CD14-positive monocyte (primary cell): ENCODE measurements around the gene COL25A1. TPM values are rescaled to one million over a fixed set of nuclear protein-coding genes. Genes with fewer than 3 reads are reported as not detected.

Experiments used
- DNase-seq, 3 donors: peaks; one replicate each; pipeline ENCODE4 v3.0.0-alpha.2; 2011 to 2022
- H2AFZ ChIP-seq: 2 replicates; pipeline ENCODE4 v1.6.0; 2012; ENCODE audit warnings: mild to moderate bottlenecking, low read depth, low read length, inconsistent platforms; ENCODE audit not compliant: insufficient read depth, poor library complexity, severe bottlenecking
- H3K27ac ChIP-seq, 2 donors: 1 replicate in 1 of 2; 2 replicates in 1 of 2; pipeline ENCODE4 v1.5.1; 2012 to 2013; ENCODE audit warnings: low read length in 2 of 2, control low read depth in 1 of 2, inconsistent platforms in 1 of 2, low read depth in 1 of 2, mild to moderate bottlenecking in 1 of 2
- H3K27me3 ChIP-seq, 2 donors: one replicate each; pipeline versions ENCODE4 v1.6.0 to v1.6.1; 2011 to 2013; ENCODE audit warnings: low read length in 2 of 2; ENCODE audit not compliant: control insufficient read depth in 2 of 2, insufficient read depth in 2 of 2
- H3K36me3 ChIP-seq, 2 donors: replicated peaks in 1 of 2; 1 replicate in 1 of 2; 2 replicates in 1 of 2; pipeline versions ENCODE4 v1.5.1 to v1.6.1; 2012 to 2013; ENCODE audit warnings: low read length in 2 of 2, control low read depth in 1 of 2, inconsistent platforms in 1 of 2, mild to moderate bottlenecking in 1 of 2; ENCODE audit not compliant: insufficient read depth in 2 of 2, control insufficient read depth in 1 of 2
- H3K4me1 ChIP-seq, 2 donors: 1 replicate in 1 of 2; 2 replicates in 1 of 2; pipeline versions ENCODE4 v1.5.1 to v1.6.1; 2012 to 2013; ENCODE audit warnings: low read length in 2 of 2, control low read depth in 1 of 2, inconsistent platforms in 1 of 2, mild to moderate bottlenecking in 1 of 2, moderate library complexity in 1 of 2; ENCODE audit not compliant: insufficient read depth in 2 of 2, control insufficient read depth in 1 of 2
- H3K4me2 ChIP-seq: replicated peaks from 2 replicates; pipeline ENCODE3; 2012; ENCODE audit warnings: low read length, moderate library complexity, mild to moderate bottlenecking; ENCODE audit not compliant: poor library complexity, severe bottlenecking; ENCODE audit errors: extremely low read depth
- H3K4me3 ChIP-seq, 3 experiments: fragments of 200-600 bp in 1 of 3; sonication (generic) in 1 of 3; replicated peaks in 1 of 3; 1 replicate in 2 of 3; 2 replicates in 1 of 3; pipeline ENCODE4 v1.5.1; 2011 to 2013; ENCODE audit warnings: low read length in 3 of 3, mild to moderate bottlenecking in 3 of 3, control low read depth in 2 of 3, low read depth in 2 of 3, inconsistent platforms in 1 of 3, moderate library complexity in 1 of 3
- H3K79me2 ChIP-seq: 2 replicates; pipeline ENCODE4 v1.6.0; 2012; ENCODE audit warnings: mild to moderate bottlenecking, control low read depth, inconsistent platforms, low read length, moderate library complexity; ENCODE audit not compliant: insufficient read depth
- H3K9ac ChIP-seq: 2 replicates; pipeline ENCODE4 v1.6.0; 2017; ENCODE audit warnings: low read length, mild to moderate bottlenecking; ENCODE audit not compliant: insufficient read depth, poor library complexity, severe bottlenecking
- H3K9me3 ChIP-seq, 2 donors: replicated peaks in 1 of 2; 1 replicate in 1 of 2; 2 replicates in 1 of 2; pipeline versions ENCODE4 v1.5.1 to v1.6.1; 2012 to 2013; ENCODE audit warnings: low read length in 2 of 2, control low read depth in 1 of 2; ENCODE audit not compliant: control insufficient read depth in 1 of 2, insufficient read depth in 1 of 2
- H4K20me1 ChIP-seq: 2 replicates; pipeline ENCODE4 v1.6.0; 2012; ENCODE audit warnings: mild to moderate bottlenecking, low read length, control low read depth, moderate library complexity; ENCODE audit not compliant: insufficient read depth
- H3K27ac Mint-ChIP-seq, 7 donors: one replicate each; pipeline ENCODE4 v1.8.0; 2020; ENCODE audit warnings: mild to moderate bottlenecking in 7 of 7, mixed read lengths in 7 of 7, moderate library complexity in 6 of 7, inconsistent platforms in 2 of 7
- H3K27me3 Mint-ChIP-seq, 3 donors: one replicate each; pipeline ENCODE4 v1.8.0; 2021 to 2022; ENCODE audit warnings: low read depth in 3 of 3, mild to moderate bottlenecking in 3 of 3, mixed read lengths in 3 of 3, moderate library complexity in 3 of 3, inconsistent platforms in 1 of 3
- H3K36me3 Mint-ChIP-seq, 2 donors: one replicate each; pipeline ENCODE4 v1.8.0; 2020; ENCODE audit warnings: mixed read lengths in 2 of 2, inconsistent platforms in 1 of 2, mild to moderate bottlenecking in 1 of 2
- H3K4me1 Mint-ChIP-seq: one replicate; pipeline ENCODE4 v1.8.0; 2020; ENCODE audit warnings: mild to moderate bottlenecking, mixed read lengths
- H3K4me3 Mint-ChIP-seq, 2 donors: one replicate each; pipeline ENCODE4 v1.8.0; 2020; ENCODE audit warnings: mild to moderate bottlenecking in 2 of 2, mixed read lengths in 2 of 2, moderate library complexity in 1 of 2
- H3K9me3 Mint-ChIP-seq, 7 donors: one replicate each; pipeline ENCODE4 v1.8.0; 2020 to 2022; ENCODE audit warnings: mixed read lengths in 7 of 7, mild to moderate bottlenecking in 6 of 7, moderate library complexity in 6 of 7, inconsistent platforms in 2 of 7
- WGBS: methylation state at CpG from one replicate; pipeline ENCODE4 v1.1.5; 2013; ENCODE audit warnings: missing lambda C conversion rate; ENCODE audit not compliant: insufficient coverage; 5-methylcytosine and 5-hydroxymethylcytosine counted together
- intact Hi-C, 2 donors: fragments of 100-400 bp; cut with micrococcal nuclease; formaldehyde crosslinking; loops; one replicate each; pipeline versions ENCODE4 v1.15.0 to v1.15.1; 2023
- polyA plus RNA-seq, 3 donors: library from polyadenylated mRNA; depleted of rRNA in 1 of 3; unstranded in 2 of 3; stranded (reverse) in 1 of 3; fragments of 300-500 nt in 2 of 3; fragments of >200 nt in 1 of 3; fragmentation: Illumina TruSeq in 2 of 3; gene quantifications; 1 replicate in 2 of 3; 2 replicates in 1 of 3; pipeline ENCODE4 v1.2.3, GENCODE V29; 2012 to 2021
- TF ChIP-seq, protein P1 (sequence below): fragments of 200-600 bp; IDR thresholded peaks from one replicate; pipeline ENCODE4 v1.8.0; 2022; ENCODE audit warnings: antibody characterized with exemption, mild to moderate bottlenecking

The COL25A1 gene
- polyA plus RNA-seq, 3 donors, result not detected

DNA sequence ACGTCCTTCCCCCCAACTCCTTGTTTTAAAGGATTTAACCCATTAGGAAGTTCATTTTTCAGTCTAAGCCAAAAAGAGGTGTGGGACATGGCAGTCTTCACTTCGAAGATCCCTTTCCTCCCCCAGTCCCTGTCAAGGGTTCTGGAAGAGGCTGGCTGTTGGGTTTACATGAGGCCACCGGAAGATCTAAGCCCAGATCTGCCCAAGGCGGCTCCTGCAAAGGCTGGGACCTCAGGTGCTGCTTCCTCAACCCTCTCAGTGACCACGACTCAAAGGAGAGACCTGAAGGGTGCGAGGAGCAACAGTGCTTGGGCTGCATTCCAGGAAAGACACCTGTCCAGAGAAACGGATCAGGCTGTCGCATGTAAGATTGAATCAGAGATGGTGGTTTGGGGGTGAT lies 516.1 kb downstream of the COL25A1 start:
- Histone ChIP-seq H3K9ac (no peak overlapping the region), H3K36me3 (no peaks in the 10 kb centered on the region), H3K4me2 (no peak overlapping the region), H3K4me1 (no peaks in the 10 kb centered on the region), H4K20me1 (no peaks in the 10 kb centered on the region), H3K79me2 (no peaks in the 10 kb centered on the region), H3K27me3 (no peaks in the 10 kb centered on the region), H2AFZ (no peak overlapping the region), H3K9me3 (no peaks in the 10 kb centered on the region), H3K27ac (no peak overlapping the region), H3K4me3 (no peak overlapping the region)
- intact Hi-C loops, result no loop called here
- WGBS, result 88% methylated on average over 5 of the region's 8 CpGs
- no peaks in the 10 kb centered on the region for H3K4me1 Mint-ChIP-seq
- H3K4me3 Mint-ChIP-seq, result no peak overlapping the region
- peaks cover 0 to 1% (median 0%) of the 10 kb centered on the region in 7 donors for H3K9me3 Mint-ChIP-seq
- no peaks in the 10 kb centered on the region for H3K36me3 Mint-ChIP-seq
- no peak for DNase-seq
- H3K27ac Mint-ChIP-seq, result no peak overlapping the region
- peaks cover 4 to 8% (median 4%) of the 10 kb centered on the region in 3 donors for H3K27me3 Mint-ChIP-seq
- TF ChIP-seq, protein P1, sequence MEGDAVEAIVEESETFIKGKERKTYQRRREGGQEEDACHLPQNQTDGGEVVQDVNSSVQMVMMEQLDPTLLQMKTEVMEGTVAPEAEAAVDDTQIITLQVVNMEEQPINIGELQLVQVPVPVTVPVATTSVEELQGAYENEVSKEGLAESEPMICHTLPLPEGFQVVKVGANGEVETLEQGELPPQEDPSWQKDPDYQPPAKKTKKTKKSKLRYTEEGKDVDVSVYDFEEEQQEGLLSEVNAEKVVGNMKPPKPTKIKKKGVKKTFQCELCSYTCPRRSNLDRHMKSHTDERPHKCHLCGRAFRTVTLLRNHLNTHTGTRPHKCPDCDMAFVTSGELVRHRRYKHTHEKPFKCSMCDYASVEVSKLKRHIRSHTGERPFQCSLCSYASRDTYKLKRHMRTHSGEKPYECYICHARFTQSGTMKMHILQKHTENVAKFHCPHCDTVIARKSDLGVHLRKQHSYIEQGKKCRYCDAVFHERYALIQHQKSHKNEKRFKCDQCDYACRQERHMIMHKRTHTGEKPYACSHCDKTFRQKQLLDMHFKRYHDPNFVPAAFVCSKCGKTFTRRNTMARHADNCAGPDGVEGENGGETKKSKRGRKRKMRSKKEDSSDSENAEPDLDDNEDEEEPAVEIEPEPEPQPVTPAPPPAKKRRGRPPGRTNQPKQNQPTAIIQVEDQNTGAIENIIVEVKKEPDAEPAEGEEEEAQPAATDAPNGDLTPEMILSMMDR, result no peak

DNA sequence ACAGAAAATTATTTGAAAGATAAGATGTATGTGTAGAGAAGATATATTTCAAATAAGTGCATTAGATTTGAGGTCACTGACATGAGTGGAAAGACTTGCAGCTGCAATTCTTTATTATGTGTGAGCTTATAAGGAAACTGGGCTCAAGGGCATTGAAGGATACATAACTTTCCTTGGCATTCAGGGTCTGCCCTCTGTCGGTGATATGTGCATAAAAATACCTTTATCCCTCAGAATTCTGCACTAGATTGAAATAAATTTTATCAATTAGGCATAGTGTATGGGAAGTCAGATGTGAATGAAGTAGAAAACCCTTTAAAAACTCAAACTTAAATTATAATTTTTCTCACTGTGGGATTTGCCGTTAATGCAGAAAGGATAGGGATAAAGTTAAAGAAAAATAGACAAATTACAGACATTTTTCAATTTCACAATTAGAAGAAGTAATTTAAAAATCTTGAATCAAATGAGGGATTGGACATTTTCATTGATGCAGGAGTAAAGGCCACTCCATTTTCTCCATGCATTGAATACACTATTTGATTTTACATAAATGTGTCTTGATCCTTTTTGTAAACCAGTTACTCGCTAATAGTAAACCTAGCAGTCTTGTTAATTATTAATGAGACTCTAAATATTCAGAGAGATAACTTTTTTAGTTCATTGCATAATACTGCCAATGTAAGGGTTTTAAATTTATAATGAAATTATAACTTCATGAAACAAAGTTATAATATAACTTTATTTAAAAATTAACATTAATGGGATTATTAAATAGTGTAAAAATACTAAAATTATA lies 518.6 kb downstream of the COL25A1 start:
- no peak overlapping the region for H3K27ac ChIP-seq
- H3K27me3 ChIP-seq, result peaks cover 0 to 2% of the 10 kb centered on the region in 2 donors
- H3K4me3 ChIP-seq, result no peak overlapping the region
- no peak overlapping the region for H2AFZ ChIP-seq
- TF ChIP-seq, protein P1, result no peak
- Mint-ChIP-seq H3K9me3 (peaks cover 0 to 1% (median 0%) of the 10 kb centered on the region in 7 donors), H3K36me3 (no peaks in the 10 kb centered on the region), H3K4me3 (no peak overlapping the region), H3K4me1 (no peaks in the 10 kb centered on the region), H3K27ac (no peak overlapping the region), H3K27me3 (peaks cover 2 to 12% (median 2%) of the 10 kb centered on the region in 3 donors)
- no peaks in the 10 kb centered on the region for H4K20me1 ChIP-seq
- no peaks in the 10 kb centered on the region for H3K4me1 ChIP-seq
- DNase-seq, result no peak
- no peaks in the 10 kb centered on the region for H3K36me3 ChIP-seq
- intact Hi-C loops, result no loop called here
- no peaks in the 10 kb centered on the region for H3K79me2 ChIP-seq
- WGBS, result no CpG with 5 or more reads among the region's 3 CpGs
- no peak overlapping the region for H3K9ac ChIP-seq
- no peak overlapping the region for H3K4me2 ChIP-seq
- no peaks in the 10 kb centered on the region for H3K9me3 ChIP-seq
